ENCODE data around the gene DDX24.

The DDX24 gene

DNA sequence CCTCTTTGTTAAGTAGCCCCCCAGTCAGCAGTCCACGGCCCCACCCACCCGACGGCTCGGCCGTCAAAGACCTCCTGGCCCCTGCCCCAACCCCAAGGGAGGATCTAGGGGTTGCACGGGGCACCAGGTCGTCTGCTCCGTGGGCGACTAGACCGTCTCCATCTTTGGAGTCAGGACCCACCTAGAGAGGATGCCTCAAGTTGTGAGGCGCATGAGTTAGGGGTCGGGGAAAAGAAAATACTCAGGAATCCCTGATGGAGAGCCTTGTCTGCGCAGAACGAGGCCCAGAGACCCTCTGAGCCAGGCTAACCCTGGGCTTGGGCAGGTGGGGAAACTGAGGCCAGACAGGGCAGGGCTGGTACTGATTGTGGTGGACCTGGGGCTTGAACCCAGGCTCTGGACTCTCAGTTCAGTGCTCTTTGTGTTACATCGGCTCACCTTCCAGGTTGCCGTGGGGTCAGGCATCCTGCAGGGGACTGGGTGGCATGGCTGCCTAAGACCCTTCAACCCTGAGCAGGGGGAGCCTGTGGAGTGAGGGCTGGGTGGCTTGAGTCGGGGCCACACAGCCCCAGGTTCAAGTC is 54.0 kb downstream of the DDX24 start:
- TF ChIP-seq, protein P1, sequence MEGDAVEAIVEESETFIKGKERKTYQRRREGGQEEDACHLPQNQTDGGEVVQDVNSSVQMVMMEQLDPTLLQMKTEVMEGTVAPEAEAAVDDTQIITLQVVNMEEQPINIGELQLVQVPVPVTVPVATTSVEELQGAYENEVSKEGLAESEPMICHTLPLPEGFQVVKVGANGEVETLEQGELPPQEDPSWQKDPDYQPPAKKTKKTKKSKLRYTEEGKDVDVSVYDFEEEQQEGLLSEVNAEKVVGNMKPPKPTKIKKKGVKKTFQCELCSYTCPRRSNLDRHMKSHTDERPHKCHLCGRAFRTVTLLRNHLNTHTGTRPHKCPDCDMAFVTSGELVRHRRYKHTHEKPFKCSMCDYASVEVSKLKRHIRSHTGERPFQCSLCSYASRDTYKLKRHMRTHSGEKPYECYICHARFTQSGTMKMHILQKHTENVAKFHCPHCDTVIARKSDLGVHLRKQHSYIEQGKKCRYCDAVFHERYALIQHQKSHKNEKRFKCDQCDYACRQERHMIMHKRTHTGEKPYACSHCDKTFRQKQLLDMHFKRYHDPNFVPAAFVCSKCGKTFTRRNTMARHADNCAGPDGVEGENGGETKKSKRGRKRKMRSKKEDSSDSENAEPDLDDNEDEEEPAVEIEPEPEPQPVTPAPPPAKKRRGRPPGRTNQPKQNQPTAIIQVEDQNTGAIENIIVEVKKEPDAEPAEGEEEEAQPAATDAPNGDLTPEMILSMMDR (IDR thresholded peaks at IDR 0.05; ENCODE audit: borderline replicate concordance, control extremely low read depth, extremely low read depth, insufficient read depth, missing control alignments), result no peak
- in situ Hi-C loops (cut with MboI; ENCODE audit: low sequenced_read_pairs, unreplicated experiment), result no loop called here
- DNase-seq (ENCODE audit: low spot score), result no peak

DNA sequence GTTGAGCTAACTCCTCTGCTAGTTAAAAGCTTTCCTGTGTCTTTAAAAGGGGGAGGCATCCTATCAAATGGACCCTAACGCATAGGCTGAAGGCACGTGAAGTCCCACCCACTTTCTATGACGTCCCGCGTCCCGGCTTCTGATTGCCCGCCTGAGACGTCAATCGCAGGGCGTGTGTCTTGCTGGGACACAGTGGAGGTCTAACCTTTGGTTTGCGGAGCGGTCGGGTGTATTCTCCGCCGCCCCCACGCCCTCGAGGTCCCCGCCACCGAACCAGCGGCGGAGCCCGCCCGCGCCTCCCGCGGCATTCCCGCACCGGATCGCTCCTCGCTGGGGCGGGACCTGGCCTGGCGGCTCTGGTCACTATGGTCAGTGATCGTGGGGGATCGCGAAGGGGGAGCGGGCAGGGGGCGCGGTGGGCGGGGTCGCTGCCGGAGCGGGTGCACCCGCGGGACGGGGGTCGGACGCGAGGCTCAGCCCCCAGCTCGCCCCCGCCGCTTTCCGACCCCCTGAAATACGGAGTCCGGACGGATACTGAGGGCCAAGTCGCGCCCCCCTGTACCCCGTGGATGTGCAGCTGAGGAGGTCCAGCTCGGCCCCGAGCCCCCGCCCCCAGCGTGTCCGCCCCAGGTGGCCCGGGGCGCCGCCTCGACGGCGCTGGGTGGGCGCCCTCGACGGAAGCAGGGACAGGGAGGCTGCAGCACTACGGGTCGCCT is 54.7 kb downstream of the DDX24 start, which contains the start of gene OTUB2:
Gene OTUB2 (plus strand): TSS at position 168 of the 716 bp plus-strand sequence. CDS start 198 bp downstream, at position 366.
- TF ChIP-seq, protein P1 (IDR thresholded peaks at IDR 0.05; ENCODE audit: borderline replicate concordance, control extremely low read depth, extremely low read depth, insufficient read depth, missing control alignments), result no peak
- DNase-seq (ENCODE audit: low spot score), result peak; percentile 100
- in situ Hi-C loops (cut with MboI; ENCODE audit: low sequenced_read_pairs, unreplicated experiment), result no loop called here

- TF ChIP-seq, protein P1 (IDR thresholded peaks at IDR 0.05; ENCODE audit: borderline replicate concordance, control extremely low read depth, extremely low read depth, insufficient read depth, missing control alignments), result no peak
- no peak for DNase-seq (ENCODE audit: low spot score)
- in situ Hi-C loops (cut with MboI; ENCODE audit: low sequenced_read_pairs, unreplicated experiment), result no loop called here
These were observed 55.3 kb downstream of the DDX24 start for GRCh38 chr14:94025720-94026119.

- TF ChIP-seq, protein P1 (IDR thresholded peaks at IDR 0.05; ENCODE audit: borderline replicate concordance, control extremely low read depth, extremely low read depth, insufficient read depth, missing control alignments), result no peak
- in situ Hi-C loops (cut with MboI; ENCODE audit: low sequenced_read_pairs, unreplicated experiment), result no loop called here
- no peak for DNase-seq (ENCODE audit: low spot score)
These were observed 56.5 kb downstream of the DDX24 start for GRCh38 chr14:94024549-94024948.

DNA sequence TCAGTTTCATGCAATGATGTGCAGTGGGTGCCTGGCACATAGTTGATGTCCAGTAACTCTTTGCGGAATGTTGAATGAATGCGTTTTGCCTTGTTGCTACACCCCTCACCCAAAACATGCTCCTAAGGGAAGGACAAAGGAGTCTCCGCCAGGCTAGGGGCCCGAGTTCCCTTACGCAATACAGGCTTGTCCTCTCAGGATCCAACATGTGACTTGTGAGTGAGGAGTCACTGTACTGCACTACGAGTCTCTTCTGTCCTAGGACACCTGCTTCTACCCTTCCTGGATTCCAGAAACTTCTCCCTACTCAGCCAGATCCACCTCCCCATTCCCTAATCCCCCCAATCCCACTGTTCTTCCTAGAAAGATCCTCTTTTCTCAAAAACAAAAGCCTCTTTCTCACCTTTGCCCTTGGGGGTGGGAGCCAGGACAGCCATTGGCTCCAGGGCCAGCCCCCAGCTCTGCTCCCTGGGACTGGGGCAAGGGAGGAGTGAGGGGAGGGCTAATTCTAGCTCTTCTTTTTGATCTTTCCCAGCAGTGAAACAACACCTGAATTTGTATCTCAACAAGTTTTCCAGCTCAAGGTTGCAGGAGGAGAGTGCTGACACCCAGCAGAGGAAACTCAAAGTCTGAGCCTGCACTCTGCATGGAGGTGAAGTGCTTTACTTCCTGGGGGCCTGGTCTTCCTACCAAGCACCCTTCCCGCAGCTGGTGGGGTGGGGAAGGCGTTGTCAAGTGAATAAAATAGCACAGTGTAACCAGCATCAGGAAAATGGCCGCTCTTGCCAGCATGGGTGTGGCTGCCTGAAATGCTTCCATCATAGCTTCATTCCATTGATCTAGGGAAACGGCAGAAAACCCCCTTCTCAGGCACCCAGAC is 58.2 kb downstream of the DDX24 start:
- in situ Hi-C loops (cut with MboI; ENCODE audit: low sequenced_read_pairs, unreplicated experiment), result no loop called here
- no peak for DNase-seq (ENCODE audit: low spot score)
- TF ChIP-seq, protein P1 (IDR thresholded peaks at IDR 0.05; ENCODE audit: borderline replicate concordance, control extremely low read depth, extremely low read depth, insufficient read depth, missing control alignments), result no peak

DNA sequence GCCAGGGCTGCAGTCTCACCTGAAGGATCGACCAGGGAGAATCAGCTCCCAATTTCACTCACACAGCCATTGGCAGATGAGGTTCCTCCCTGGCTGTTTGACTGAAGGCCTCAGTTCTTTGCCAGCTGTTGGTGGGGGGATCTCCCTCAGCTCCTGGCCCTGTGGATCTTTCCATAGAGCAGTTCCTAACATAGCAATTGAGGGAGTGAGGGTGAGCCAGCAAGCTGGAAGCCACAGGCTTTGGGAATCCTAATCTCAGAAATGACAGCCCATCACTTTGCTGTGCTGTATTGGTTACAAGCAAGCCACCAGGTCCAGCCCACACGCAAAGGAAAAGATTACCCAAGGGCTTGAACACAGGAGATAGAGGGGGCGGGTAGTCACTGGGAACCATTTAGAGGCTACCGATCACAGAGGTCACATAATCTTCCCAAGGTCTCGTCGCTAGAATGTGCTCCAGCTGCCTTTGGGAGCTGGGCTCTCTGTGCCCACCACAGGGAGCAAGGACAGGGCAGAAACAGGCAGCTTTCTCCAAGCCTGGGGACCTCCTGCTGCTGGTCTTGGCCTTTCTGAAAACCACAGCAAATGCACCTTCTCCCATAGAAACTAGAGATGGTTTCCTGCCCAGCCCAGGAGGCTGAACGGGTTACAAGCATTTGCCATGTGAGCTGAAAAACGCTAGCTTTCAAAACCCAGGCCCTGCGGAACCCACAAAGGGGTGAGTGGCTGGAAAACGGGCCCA is 59.4 kb downstream of the DDX24 start:
- no peak for DNase-seq (ENCODE audit: low spot score)
- in situ Hi-C loops (cut with MboI; ENCODE audit: low sequenced_read_pairs, unreplicated experiment), result no loop called here
- TF ChIP-seq, protein P1 (IDR thresholded peaks at IDR 0.05; ENCODE audit: borderline replicate concordance, control extremely low read depth, extremely low read depth, insufficient read depth, missing control alignments), result no peak
